Neural cell (in vitro differentiated cells): ENCODE measurements around the gene RRP1. TPM values are rescaled to one million over a fixed set of nuclear protein-coding genes. Genes with fewer than 3 reads are reported as not detected.

Experiments used
- H2AFZ ChIP-seq: fragments of 200-600, 300-800 bp; sonication (generic), shearing (Covaris generic); 2 replicates; pipeline ENCODE4 v1.6.0; 2014; ENCODE audit warnings: low read depth, mild to moderate bottlenecking, antibody characterized with exemption, low read length, moderate library complexity
- H3F3A ChIP-seq: fragments of 200-600 bp; shearing (Covaris generic); 2 replicates; pipeline ENCODE4 v1.6.1; 2016; ENCODE audit warnings: mild to moderate bottlenecking, moderate library complexity, mixed read lengths, antibody characterized with exemption, low read length; ENCODE audit not compliant: insufficient read depth, poor library complexity, severe bottlenecking
- H3K27ac ChIP-seq: fragments of 200-600, 300-800 bp; sonication (generic), shearing (Covaris generic); 2 replicates; pipeline ENCODE4 v1.5.1; 2014; ENCODE audit warnings: mild to moderate bottlenecking, low read length, moderate library complexity
- H3K27me3 ChIP-seq: fragments of 300-800, 200-600 bp; sonication (generic), shearing (Covaris generic); 2 replicates; pipeline ENCODE4 v1.6.0; 2014; ENCODE audit warnings: mild to moderate bottlenecking, low read depth, low read length, moderate library complexity; ENCODE audit not compliant: insufficient read depth
- H3K36me3 ChIP-seq: fragments of 300-800, 200-600 bp; sonication (generic), shearing (Covaris generic); 2 replicates; pipeline ENCODE4 v1.5.1; 2014; ENCODE audit warnings: mild to moderate bottlenecking, antibody characterized with exemption, low read length, moderate library complexity; ENCODE audit not compliant: insufficient read depth
- H3K4me2 ChIP-seq: fragments of 300-800, 200-600 bp; sonication (generic), shearing (Covaris generic); 2 replicates; pipeline ENCODE4 v1.6.0; 2014; ENCODE audit warnings: mild to moderate bottlenecking, low read length
- H3K4me3 ChIP-seq: fragments of 300-800, 200-600 bp; sonication (generic), shearing (Covaris generic); 2 replicates; pipeline ENCODE4 v1.5.1; 2014; ENCODE audit warnings: mild to moderate bottlenecking, low read length, moderate library complexity
- H3K79me2 ChIP-seq: fragments of 200-600 bp; shearing (Covaris generic); replicated peaks from 2 replicates; pipeline ENCODE4 v1.6.0; 2014; ENCODE audit warnings: mild to moderate bottlenecking, low read length, moderate library complexity; ENCODE audit not compliant: insufficient read depth
- H3K9ac ChIP-seq: fragments of 300-800, 200-600 bp; sonication (generic), shearing (Covaris generic); 2 replicates; pipeline ENCODE4 v1.6.1; 2016; ENCODE audit warnings: mild to moderate bottlenecking, low read length, mixed read lengths
- H3K9me2 ChIP-seq: fragments of 200-600 bp; shearing (Covaris generic); 2 replicates; pipeline ENCODE4 v1.6.1; 2016; ENCODE audit warnings: mild to moderate bottlenecking, low read length, mixed read lengths; ENCODE audit not compliant: insufficient read depth
- H3K9me3 ChIP-seq: fragments of 200-600, 300-800 bp; sonication (generic), shearing (Covaris generic); 2 replicates; pipeline ENCODE4 v1.6.1; 2016; ENCODE audit warnings: mild to moderate bottlenecking, mixed run types, low read length, moderate library complexity, mixed read lengths
- H4K20me1 ChIP-seq: fragments of 200-600 bp; shearing (Covaris generic); 2 replicates; pipeline ENCODE4 v1.6.1; 2016; ENCODE audit warnings: mild to moderate bottlenecking, mixed run types; ENCODE audit not compliant: insufficient read depth
- EP300 ChIP-seq: fragments of 450-650 bp; conservative IDR thresholded peaks from 2 replicates; pipeline ENCODE4 v1.6.1; 2014; ENCODE audit warnings: antibody characterized with exemption, mild to moderate bottlenecking, moderate library complexity; ENCODE audit not compliant: poor library complexity, severe bottlenecking
- EZH2 ChIP-seq: fragments of 200-600, 300-800 bp; shearing (Covaris generic), sonication (generic); IDR thresholded peaks from 2 replicates; pipeline ENCODE4 v1.6.1; 2014; ENCODE audit warnings: antibody characterized with exemption, low read length, borderline replicate concordance, mild to moderate bottlenecking; ENCODE audit not compliant: insufficient read depth, poor library complexity, severe bottlenecking
- MXI1 ChIP-seq: fragments of 450-650 bp; conservative IDR thresholded peaks from 2 replicates; pipeline ENCODE4 v1.6.1; 2014; ENCODE audit warnings: antibody characterized with exemption, mild to moderate bottlenecking; ENCODE audit not compliant: poor library complexity, severe bottlenecking
- POLR2AphosphoS5 ChIP-seq: IDR thresholded peaks from 2 replicates; pipeline ENCODE4 v1.6.1; 2012
- RAD21 ChIP-seq: fragments of 450-650 bp; conservative IDR thresholded peaks from 2 replicates; pipeline ENCODE4 v1.6.1; 2014; ENCODE audit warnings: antibody characterized with exemption, mild to moderate bottlenecking, moderate library complexity
- SMC3 ChIP-seq: fragments of 450-650 bp; conservative IDR thresholded peaks from 2 replicates; pipeline ENCODE4 v1.6.1; 2014; ENCODE audit warnings: antibody characterized with exemption, mild to moderate bottlenecking, moderate library complexity; ENCODE audit not compliant: poor library complexity
- TAF1 ChIP-seq: IDR thresholded peaks from 2 replicates; pipeline ENCODE4 v1.6.1; 2012; ENCODE audit warnings: low read depth
- polyA plus RNA-seq: library from polyadenylated mRNA; depleted of rRNA; stranded (reverse); fragments of >200 nt; gene quantifications from 2 replicates; pipeline ENCODE4 v1.2.3, GENCODE V29; 2014
- TF ChIP-seq, protein P1 (sequence below): IDR thresholded peaks from 2 replicates; pipeline ENCODE4 v1.6.1; 2012; ENCODE audit warnings: borderline replicate concordance
- TF ChIP-seq, protein P2 (sequence below): fragments of 450-650 bp; IDR thresholded peaks from 2 replicates; pipeline ENCODE4 v1.5.1; 2014; ENCODE audit warnings: antibody characterized with exemption, mild to moderate bottlenecking, moderate library complexity; ENCODE audit not compliant: poor library complexity, severe bottlenecking

RRP1 gene
- polyA plus RNA-seq, 1 donor from 2014 or later, result 35.8 TPM

GRCh38 chr21:43835050-43835449, 45.7 kb downstream of the RRP1 start:
- no peak overlapping the region for H3K27ac ChIP-seq
- no peaks in the 10 kb centered on the region for H3K9me2 ChIP-seq
- no peaks in the 10 kb centered on the region for H3K9me3 ChIP-seq
- no peak overlapping the region for H3K9ac ChIP-seq
- no peak overlapping the region for H2AFZ ChIP-seq
- no peaks in the 10 kb centered on the region for H3K79me2 ChIP-seq
- no peak overlapping the region for H3K4me2 ChIP-seq
- H3F3A ChIP-seq, result no peaks in the 10 kb centered on the region
- H3K4me3 ChIP-seq, result no peak overlapping the region
- H3K36me3 ChIP-seq, result no peaks in the 10 kb centered on the region
- no peaks in the 10 kb centered on the region for H3K27me3 ChIP-seq
- TF ChIP-seq TAF1 (no peak), SMC3 (no peak), POLR2AphosphoS5 (no peak), EP300 (no peak), MXI1 (no peak), RAD21 (no peak), EZH2 (no peak)
- TF ChIP-seq, protein P1, sequence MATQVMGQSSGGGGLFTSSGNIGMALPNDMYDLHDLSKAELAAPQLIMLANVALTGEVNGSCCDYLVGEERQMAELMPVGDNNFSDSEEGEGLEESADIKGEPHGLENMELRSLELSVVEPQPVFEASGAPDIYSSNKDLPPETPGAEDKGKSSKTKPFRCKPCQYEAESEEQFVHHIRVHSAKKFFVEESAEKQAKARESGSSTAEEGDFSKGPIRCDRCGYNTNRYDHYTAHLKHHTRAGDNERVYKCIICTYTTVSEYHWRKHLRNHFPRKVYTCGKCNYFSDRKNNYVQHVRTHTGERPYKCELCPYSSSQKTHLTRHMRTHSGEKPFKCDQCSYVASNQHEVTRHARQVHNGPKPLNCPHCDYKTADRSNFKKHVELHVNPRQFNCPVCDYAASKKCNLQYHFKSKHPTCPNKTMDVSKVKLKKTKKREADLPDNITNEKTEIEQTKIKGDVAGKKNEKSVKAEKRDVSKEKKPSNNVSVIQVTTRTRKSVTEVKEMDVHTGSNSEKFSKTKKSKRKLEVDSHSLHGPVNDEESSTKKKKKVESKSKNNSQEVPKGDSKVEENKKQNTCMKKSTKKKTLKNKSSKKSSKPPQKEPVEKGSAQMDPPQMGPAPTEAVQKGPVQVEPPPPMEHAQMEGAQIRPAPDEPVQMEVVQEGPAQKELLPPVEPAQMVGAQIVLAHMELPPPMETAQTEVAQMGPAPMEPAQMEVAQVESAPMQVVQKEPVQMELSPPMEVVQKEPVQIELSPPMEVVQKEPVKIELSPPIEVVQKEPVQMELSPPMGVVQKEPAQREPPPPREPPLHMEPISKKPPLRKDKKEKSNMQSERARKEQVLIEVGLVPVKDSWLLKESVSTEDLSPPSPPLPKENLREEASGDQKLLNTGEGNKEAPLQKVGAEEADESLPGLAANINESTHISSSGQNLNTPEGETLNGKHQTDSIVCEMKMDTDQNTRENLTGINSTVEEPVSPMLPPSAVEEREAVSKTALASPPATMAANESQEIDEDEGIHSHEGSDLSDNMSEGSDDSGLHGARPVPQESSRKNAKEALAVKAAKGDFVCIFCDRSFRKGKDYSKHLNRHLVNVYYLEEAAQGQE, result no peak
- TF ChIP-seq, protein P2, sequence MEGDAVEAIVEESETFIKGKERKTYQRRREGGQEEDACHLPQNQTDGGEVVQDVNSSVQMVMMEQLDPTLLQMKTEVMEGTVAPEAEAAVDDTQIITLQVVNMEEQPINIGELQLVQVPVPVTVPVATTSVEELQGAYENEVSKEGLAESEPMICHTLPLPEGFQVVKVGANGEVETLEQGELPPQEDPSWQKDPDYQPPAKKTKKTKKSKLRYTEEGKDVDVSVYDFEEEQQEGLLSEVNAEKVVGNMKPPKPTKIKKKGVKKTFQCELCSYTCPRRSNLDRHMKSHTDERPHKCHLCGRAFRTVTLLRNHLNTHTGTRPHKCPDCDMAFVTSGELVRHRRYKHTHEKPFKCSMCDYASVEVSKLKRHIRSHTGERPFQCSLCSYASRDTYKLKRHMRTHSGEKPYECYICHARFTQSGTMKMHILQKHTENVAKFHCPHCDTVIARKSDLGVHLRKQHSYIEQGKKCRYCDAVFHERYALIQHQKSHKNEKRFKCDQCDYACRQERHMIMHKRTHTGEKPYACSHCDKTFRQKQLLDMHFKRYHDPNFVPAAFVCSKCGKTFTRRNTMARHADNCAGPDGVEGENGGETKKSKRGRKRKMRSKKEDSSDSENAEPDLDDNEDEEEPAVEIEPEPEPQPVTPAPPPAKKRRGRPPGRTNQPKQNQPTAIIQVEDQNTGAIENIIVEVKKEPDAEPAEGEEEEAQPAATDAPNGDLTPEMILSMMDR, result no peak
- no peaks in the 10 kb centered on the region for H4K20me1 ChIP-seq

- H3K27ac ChIP-seq, result no peak overlapping the region
- H3K9me3 ChIP-seq, result no peaks in the 10 kb centered on the region
- no peaks in the 10 kb centered on the region for H3K9me2 ChIP-seq
- H3K4me3 ChIP-seq, result no peak overlapping the region
- H4K20me1 ChIP-seq, result no peaks in the 10 kb centered on the region
- no peaks in the 10 kb centered on the region for H3K36me3 ChIP-seq
- no peak overlapping the region for H3K4me2 ChIP-seq
- H3F3A ChIP-seq, result no peaks in the 10 kb centered on the region
- H3K9ac ChIP-seq, result no peak overlapping the region
- H3K27me3 ChIP-seq, result no peaks in the 10 kb centered on the region
- H3K79me2 ChIP-seq, result no peaks in the 10 kb centered on the region
- no peak overlapping the region for H2AFZ ChIP-seq
- TF ChIP-seq, protein P1, result no peak
- TF ChIP-seq TAF1 (no peak), EP300 (no peak), SMC3 (no peak), EZH2 (no peak), MXI1 (no peak), POLR2AphosphoS5 (no peak), RAD21 (no peak)
- TF ChIP-seq, protein P2, result no peak
These were observed 46.5 kb downstream of the RRP1 start for GRCh38 chr21:43835861-43836260.
